HG02938 (cell line): Measurements from ENCODE around the gene NPFF.

Source experiments
- ATAC-seq: cut with Tn5 transposase; IDR thresholded peaks from one replicate; pipeline ENCODE4 v1.9.1; 2021; ENCODE audit warnings: mild to moderate bottlenecking, moderate library complexity; ENCODE audit not compliant: unreplicated experiment

NPFF gene

DNA sequence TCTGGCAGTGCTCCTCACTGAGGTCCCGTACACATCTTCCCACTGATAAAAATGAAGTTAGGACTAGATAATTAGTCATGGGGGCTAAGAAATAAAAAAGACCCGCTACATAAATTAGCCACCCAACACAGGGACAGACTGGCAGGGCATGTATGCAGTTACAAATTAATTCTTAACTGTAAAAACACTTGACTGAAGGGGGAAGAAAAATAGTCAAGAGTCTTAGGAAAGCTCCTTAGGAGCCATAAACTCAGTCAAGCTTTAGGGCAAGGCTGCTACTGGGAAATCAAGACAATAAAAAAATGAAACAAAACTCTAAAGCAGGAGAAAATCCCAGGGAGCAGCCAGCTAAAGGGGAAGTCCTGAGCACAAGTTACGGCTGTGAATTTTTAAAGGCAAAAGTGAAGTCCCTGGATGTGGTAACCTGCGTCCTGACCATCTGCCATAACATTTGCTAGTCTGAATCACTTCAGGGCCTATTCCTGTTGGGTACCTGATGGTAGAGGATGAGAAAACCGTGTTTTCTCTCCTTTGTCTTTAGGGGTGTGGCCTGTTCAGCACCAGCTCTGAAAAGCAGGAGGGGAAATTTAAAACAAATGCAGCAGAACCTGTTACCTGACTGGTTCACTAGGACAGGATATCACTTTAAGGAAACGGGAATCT, 7.5 kb upstream of the NPFF start:
- no peak for ATAC-seq

- ATAC-seq = no peak
These were observed 6.6 kb upstream of the NPFF start for GRCh38 chr12:53513712-53514410.

DNA sequence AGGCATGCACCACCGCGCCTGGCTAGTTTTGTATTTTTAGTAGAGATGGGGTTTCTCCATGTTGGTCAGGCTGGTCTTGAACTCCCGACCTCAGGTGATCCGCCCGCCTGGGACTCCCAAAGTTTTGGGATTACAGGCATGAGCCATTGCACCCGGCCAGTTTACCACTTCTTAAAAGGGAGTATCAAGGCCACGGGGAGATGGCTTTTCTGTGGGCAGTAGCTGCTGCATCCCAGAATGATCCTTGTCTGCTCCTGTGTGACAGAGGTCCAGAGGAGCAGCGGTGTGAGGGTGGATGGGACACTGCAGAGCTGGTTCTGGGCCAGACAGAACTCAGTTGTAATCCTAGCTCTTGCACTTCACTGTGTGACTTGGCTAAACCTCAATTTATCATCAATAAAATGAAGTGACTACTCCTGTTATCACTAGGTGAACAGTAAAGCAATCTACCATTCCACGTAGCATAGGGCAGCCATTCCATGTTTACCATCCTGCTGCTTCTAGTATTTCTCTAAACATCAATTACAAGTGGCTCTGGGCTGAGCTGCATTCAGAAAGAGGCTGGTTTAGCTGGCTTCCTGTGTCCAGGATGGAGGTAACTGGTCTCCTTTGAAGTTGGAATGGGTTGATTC, 3.0 kb upstream of the NPFF start:
- no peak for ATAC-seq

DNA sequence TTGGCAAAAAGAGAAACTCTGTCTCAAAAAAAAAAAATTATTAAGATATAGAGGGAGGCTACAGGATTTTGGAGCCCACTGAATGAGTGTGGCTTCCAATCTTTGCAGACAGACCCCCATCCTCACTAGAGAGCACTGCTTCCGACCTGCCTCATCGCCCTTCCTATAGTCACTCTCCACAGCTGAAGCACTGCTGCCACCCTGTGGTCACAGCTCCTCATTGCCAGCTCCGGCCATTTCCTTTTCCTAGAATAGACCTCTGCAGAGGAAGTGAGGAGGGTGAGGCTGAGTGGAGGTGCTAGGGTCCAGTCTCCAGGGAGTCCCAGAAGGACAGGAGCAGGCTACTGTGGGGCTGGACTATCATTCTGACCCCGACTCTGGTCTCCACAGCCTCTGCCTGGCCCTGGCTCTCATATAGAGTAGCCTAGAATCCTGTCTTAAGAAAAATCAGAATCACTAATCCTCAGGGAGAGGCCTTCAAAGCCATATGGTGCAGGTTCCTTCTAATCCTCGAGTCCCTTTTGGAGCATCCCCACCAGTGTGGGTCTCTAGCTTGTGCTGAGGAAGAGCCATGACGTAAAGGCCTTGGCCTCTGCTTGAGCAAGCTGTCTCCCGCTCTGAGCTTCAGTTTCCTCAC, 1.4 kb upstream of the NPFF start:
- ATAC-seq = peak; percentile 68

- ATAC-seq = no peak
These were observed 260 bp upstream of the NPFF start for GRCh38 chr12:53507603-53507885.

DNA sequence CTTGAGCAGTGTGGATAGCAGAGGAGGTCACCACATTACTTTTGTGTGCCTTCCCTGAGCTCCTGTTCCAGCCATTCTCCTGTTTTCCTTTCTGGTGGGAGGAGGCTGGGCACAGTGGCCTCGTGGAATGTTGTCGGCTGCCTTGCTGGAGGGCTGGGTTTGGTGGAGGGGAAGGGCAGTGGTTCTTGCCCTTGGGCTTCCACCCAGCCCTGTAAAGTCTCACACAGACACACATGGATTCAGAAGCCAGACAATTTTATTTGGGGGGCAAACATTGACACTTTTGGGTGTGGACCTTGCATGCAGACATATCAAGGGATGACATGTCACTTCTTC, 866 bp downstream of the NPFF start:
- no peak for ATAC-seq

DNA sequence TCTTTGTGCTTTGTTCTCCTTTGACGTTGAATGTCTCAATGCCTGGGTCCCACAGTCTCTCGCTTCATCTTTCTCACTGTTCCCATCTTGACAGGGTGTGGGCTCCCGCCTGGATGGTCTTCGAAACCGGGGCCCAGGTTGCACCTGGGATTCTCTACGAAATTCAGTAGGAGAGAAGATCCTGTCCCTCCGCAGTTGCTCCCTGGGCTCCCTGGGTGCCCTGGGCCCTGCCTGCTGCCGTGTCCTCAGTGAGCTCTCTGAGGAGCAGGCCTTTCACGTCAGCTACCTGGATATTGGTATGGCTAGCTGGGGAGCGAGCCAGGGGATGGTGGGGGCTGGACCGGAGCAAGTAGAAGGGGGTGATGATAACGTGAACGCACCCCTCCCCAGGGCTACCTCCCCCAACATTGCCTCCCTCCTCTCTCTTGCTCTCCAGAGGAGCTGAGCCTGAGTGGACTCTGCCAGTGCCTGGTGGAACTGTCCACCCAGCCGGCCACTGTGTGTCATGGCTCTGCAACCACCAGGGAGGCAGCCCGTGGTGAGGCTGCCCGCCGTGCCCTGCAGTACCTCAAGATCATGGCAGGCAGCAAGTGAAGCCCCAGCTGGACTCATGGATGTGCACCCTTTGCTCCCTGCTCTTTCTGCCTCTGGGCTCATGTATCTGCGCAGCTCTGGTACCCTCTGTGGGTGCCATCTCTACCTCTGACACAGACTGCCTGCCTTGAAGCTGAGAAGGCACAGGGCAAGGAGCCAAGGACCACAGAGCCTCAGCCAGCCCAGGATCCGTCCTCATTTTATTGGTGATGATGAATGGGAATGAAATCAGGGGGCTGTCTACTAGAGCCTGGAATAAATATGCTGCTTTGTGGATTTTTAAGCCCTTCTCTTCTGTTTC, 1.5 kb downstream of the NPFF start:
- ATAC-seq = no peak

GRCh38 chr12:53505086-53505485, 2.2 kb downstream of the NPFF start:
- no peak for ATAC-seq

DNA sequence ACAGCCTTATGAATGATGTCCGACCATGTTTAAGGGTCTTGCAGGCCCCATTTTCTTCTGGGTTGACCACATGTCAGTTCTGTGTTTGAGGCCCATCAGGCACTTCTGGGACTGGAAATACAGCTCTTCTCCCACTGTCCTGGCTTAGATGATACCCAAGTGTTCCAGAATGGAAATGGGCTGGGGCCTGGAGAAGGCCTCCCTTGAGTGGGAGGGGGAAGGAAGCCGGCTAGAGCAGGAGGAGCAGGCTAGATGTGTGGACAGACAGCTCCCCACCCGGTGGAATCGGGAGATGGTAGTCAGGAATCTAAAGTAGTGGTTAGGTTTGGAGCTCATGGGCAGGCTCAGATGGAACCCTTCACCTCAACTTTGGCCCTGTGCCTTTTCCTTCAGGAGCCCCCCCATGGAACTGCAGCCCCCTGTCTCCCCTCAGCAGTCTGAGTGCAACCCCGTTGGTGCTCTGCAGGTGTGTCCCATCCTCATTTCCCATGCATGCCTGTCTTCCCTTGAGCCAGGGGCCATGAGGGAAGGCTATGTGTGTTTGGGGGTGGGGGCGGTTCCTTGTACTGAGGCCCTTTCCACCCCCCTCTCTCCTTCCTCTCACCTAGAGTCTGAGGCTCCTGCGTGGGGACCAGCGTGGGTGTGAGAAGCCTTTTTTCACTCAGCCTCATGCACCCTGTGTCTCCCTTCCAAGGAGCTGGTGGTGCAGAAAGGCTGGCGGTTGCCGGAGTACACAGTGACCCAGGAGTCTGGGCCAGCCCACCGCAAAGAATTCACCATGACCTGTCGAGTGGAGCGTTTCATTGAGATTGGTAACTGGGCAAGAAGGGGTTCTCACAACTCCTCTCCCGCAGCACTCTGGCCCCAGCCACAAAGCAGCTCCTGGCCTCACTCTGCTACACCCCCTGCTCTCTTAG, 3.0 kb downstream of the NPFF start:
- ATAC-seq = no peak

GRCh38 chr12:53502983-53503728, 4.1 kb downstream of the NPFF start:
- ATAC-seq = no peak

GRCh38 chr12:53502331-53502730, 5.0 kb downstream of the NPFF start:
- ATAC-seq = no peak

DNA sequence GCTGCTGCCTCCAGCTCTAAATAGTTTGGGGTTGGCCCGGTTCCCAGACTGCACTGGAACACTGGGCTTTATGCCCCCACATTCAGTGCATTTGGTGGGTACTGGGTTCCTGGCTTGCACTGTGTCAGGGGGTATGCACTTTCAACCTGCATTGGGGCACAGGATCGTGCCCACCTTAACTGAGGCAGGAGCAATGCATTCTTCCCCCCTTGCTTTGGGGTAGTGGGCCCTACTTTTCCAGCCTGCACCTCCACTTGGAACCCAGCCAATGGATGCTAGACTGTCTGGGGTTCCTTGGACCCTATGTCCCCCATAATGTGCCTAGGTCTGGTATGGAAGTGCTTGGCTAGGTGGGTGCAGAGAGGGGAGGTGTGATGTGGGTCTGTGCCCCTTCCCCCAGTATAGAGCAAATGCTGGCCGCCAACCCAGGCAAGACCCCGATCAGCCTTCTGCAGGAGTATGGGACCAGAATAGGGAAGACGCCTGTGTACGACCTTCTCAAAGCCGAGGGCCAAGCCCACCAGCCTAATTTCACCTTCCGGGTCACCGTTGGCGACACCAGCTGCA, 5.6 kb downstream of the NPFF start:
- ATAC-seq = no peak

DNA sequence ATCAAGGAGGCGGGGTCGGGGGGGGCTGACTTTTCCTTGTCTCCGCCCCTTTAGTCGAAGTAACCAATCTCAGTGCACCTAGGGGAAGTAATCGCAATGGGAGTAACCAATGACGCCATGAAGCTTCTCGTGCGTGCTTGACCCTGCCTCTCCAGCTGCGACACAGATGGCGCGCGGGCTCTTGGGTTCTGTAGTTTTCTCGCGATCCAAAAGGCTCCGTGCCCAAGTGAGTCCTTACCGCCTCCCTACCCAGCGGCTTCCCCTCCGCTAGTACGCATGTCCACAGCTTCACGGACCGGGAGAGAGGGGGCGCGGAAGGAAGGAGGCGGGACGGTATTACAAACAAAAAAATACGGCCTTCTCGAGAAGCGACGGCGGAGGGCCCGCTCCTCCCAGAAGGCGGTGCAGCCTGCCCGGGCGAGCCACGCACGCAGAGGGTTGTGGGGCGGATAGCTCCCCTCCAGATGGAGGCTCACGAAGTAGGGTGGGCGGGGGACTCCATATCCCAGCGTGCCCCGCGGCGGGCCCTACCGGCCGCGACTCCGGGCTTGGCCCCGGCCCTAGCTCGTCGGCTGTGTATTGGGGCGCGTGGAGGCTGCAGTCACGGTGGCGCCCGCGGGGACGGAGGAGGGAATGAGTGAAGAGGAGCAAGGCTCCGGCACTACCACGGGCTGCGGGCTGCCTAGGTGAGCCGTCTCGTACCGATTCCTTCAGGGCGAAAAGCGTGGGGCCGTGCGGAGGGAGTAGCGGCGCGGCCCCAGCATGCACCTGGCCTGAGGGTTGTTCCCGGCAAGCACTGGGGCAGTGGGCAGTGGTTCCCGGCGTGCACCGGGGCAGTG, 6.3 kb downstream of the NPFF start, which contains the start of gene TARBP2:
TSS of gene TARBP2 (plus strand) at position 508 of the 839 bp plus-strand sequence. CDS start at position 634, 126 bp downstream.
- peak; percentile 81 for ATAC-seq

GRCh38 chr12:53500142-53500775, 7.0 kb downstream of the NPFF start:
- no peak for ATAC-seq

- no peak for ATAC-seq
These were observed 7.8 kb downstream of the NPFF start, which contains the start of gene MAP3K12 for GRCh38 chr12:53499266-53500141. Gene MAP3K12 (minus strand): TSS chr12:53499458. CDS start chr12:53487391, 12,067 bp downstream.

DNA sequence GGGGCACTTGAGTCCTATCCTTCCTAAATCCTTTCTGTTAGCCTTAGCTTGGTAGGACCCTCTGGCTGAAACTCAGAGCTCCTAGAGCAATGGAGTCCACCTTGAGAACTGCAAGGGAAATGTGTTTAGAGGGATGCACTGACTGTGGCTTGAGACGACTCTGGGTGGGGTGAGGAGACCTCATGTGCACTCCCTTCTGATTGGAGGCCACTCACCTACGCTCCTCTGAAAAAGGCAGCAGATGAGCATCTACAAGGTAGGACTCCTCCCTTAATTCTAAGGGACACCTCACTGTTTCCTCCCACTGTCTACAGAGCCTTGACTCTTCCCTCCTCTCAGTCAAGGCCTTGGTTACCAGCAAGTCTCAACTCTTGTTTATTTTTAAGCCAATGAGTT, 9.1 kb downstream of the NPFF start:
- no peak for ATAC-seq
